ENCODE results near the gene MTA1.

GRCh38 chr14:105427412-105427811 lies 7.8 kb downstream of the MTA1 start:
- no peak for TF ChIP-seq CTCF (IDR thresholded peaks at IDR 0.05; ENCODE audit: low read depth, low read length, missing input control)
- no peak for TF ChIP-seq GABPA (IDR thresholded peaks at IDR 0.05 in 1 of 2, conservative IDR thresholded peaks at IDR 0.05 in 1 of 2)
- no peak for TF ChIP-seq RAD21 (IDR thresholded peaks at IDR 0.05)
- no peak for TF ChIP-seq TAF1 (conservative IDR thresholded peaks at IDR 0.05)
- TF ChIP-seq FOXA1 (IDR thresholded peaks at IDR 0.05) = no peak
- TF ChIP-seq MAX (IDR thresholded peaks at IDR 0.05) = no peak
